KMS-11 (cell line): ENCODE data around the gene RAVER2.
"Not testable (repeated sequence)": the region's sequence is repeated elsewhere in the genome, so short reads cannot be mapped to it uniquely, and the experiment has no call there.

ENCODE experiments used
- H2AFZ ChIP-seq: fragments of 200-600 bp; sonication (generic); 2 replicates; pipeline ENCODE4 v1.6.1; 2016; ENCODE audit warnings: antibody characterized with exemption, mixed run types, low read depth
- H3K27ac ChIP-seq: fragments of 200-600 bp; sonication (generic); 2 replicates; pipeline ENCODE4 v1.6.1; 2016; ENCODE audit warnings: mild to moderate bottlenecking, mixed run types
- H3K27me3 ChIP-seq: fragments of 200-600 bp; sonication (generic); 2 replicates; pipeline ENCODE4 v1.6.1; 2017; ENCODE audit warnings: mild to moderate bottlenecking, low read depth, mixed run types, moderate library complexity; ENCODE audit not compliant: insufficient read depth
- H3K36me3 ChIP-seq: fragments of 200-600 bp; sonication (generic); 2 replicates; pipeline ENCODE4 v1.6.1; 2017; ENCODE audit warnings: mild to moderate bottlenecking, mixed run types; ENCODE audit not compliant: insufficient read depth
- H3K4me1 ChIP-seq: fragments of 200-600 bp; sonication (generic); 2 replicates; pipeline ENCODE4 v1.6.1; 2016; ENCODE audit warnings: mild to moderate bottlenecking, low read depth, mixed run types; ENCODE audit not compliant: poor library complexity, severe bottlenecking
- H3K4me2 ChIP-seq: fragments of 200-600 bp; sonication (generic); 2 replicates; pipeline ENCODE4 v1.7.0; 2016; ENCODE audit warnings: mild to moderate bottlenecking, mixed run types
- H3K4me3 ChIP-seq: fragments of 200-600 bp; sonication (generic); IDR thresholded peaks from 2 replicates; pipeline ENCODE4 v1.6.1; 2017; ENCODE audit warnings: low read depth, low read length, mixed read lengths; ENCODE audit not compliant: insufficient read depth
- H3K79me2 ChIP-seq: fragments of 200-600 bp; sonication (generic); 2 replicates; pipeline ENCODE4 v1.6.1; 2016; ENCODE audit warnings: low read depth, mixed run types; ENCODE audit not compliant: insufficient read depth
- H3K9ac ChIP-seq: fragments of 200-600 bp; sonication (generic); 2 replicates; pipeline ENCODE4 v1.6.1; 2016; ENCODE audit warnings: mild to moderate bottlenecking, mixed run types
- H4K20me1 ChIP-seq: fragments of 200-600 bp; sonication (generic); 2 replicates; pipeline ENCODE4 v1.6.1; 2016; ENCODE audit warnings: mild to moderate bottlenecking, mixed run types; ENCODE audit not compliant: insufficient read depth
- TF ChIP-seq, protein P1 (sequence below): fragments of 200-600 bp; sonication (generic); conservative IDR thresholded peaks from 2 replicates; pipeline ENCODE4 v1.6.1; 2017; ENCODE audit warnings: low read depth, mild to moderate bottlenecking, antibody characterized with exemption, low read length, moderate library complexity, mixed read lengths

Gene RAVER2

GRCh38 chr1:64775113-64775512, 30.2 kb downstream of the RAVER2 start:
- Histone ChIP-seq H3K9ac (no peak overlapping the region), H4K20me1 (no peaks in the 10 kb centered on the region; the same call in 1 of the 2 replicates), H3K36me3 (no peaks in the 10 kb centered on the region), H2AFZ (no peak overlapping the region), H3K27me3 (no peaks in the 10 kb centered on the region), H3K4me3 (no peak overlapping the region), H3K79me2 (no peaks in the 10 kb centered on the region), H3K4me1 (no peaks in the 10 kb centered on the region), H3K27ac (no peak overlapping the region), H3K4me2 (no peak overlapping the region)
- TF ChIP-seq, protein P1, sequence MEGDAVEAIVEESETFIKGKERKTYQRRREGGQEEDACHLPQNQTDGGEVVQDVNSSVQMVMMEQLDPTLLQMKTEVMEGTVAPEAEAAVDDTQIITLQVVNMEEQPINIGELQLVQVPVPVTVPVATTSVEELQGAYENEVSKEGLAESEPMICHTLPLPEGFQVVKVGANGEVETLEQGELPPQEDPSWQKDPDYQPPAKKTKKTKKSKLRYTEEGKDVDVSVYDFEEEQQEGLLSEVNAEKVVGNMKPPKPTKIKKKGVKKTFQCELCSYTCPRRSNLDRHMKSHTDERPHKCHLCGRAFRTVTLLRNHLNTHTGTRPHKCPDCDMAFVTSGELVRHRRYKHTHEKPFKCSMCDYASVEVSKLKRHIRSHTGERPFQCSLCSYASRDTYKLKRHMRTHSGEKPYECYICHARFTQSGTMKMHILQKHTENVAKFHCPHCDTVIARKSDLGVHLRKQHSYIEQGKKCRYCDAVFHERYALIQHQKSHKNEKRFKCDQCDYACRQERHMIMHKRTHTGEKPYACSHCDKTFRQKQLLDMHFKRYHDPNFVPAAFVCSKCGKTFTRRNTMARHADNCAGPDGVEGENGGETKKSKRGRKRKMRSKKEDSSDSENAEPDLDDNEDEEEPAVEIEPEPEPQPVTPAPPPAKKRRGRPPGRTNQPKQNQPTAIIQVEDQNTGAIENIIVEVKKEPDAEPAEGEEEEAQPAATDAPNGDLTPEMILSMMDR = no peak

- H3K9ac ChIP-seq, H2AFZ ChIP-seq, H4K20me1 ChIP-seq, H3K27ac ChIP-seq, H3K27me3 ChIP-seq, H3K4me3 ChIP-seq, H3K4me1 ChIP-seq, H3K4me2 ChIP-seq, H3K36me3 ChIP-seq, H3K79me2 ChIP-seq: not testable (repeated sequence)
These were observed 37.2 kb downstream of the RAVER2 start for GRCh38 chr1:64782044-64782443.

DNA sequence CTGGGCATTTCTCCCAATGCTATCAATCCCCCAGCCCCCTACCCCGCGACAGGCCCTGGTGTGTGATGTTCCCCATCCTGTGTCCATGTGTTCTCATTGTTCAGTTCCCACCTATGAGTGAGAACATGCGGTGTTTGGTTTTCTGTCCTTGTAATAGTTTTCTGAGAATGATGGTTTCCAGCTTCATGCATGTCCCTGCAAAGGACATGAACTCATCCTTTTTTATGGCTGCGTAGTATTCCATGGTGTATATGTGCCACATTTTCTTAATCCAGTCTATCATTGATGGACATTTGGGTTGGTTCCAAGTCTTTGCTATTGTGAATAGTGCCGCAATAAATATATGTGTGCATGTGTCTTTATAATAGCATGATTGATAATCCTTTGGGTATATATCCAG, 38.0 kb downstream of the RAVER2 start:
- not testable (repeated sequence) for H3K4me1 ChIP-seq, H3K4me2 ChIP-seq, H3K79me2 ChIP-seq, H3K27ac ChIP-seq, H2AFZ ChIP-seq, H3K27me3 ChIP-seq, H4K20me1 ChIP-seq, H3K9ac ChIP-seq, H3K4me3 ChIP-seq, H3K36me3 ChIP-seq

DNA sequence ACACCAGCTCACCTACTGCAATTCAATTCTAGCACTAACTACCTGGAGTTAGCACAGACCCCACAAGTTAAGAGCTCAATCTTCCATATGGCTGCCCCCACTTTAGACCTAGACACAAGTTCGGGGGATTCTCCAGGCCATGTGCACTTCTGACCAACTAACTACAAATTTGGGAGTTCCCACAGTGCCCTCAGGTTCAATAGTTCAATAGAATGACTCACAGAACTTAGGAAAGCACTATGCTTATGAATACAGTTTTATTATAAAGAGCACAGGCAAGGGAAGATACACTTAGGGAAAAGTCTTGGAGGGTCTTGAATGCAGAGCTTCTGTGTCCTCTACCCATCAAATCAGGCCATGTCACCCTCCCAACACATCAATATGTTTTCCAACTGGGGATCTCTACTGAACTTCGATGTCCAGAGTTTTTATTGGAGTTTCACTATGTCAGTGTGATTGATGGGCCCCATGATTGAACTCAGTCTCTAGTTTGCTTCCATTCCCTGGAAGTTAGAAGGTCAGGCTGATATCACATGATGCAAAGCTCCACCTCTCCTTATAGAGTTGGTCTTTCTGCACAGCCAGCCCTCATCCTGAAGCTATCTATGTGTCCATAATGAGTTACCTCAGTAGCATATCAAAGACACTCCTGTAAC, 46.1 kb downstream of the RAVER2 start:
- Histone ChIP-seq H2AFZ (no peak overlapping the region), H3K27ac (no peak overlapping the region), H3K4me1 (no peaks in the 10 kb centered on the region), H3K4me3 (no peak overlapping the region), H3K27me3 (no peaks in the 10 kb centered on the region), H3K36me3 (0 out of 2 replicates have a peak, but pooled peaks cover 4% of the 10 kb centered on the region), H3K4me2 (no peak overlapping the region), H3K79me2 (no peaks in the 10 kb centered on the region), H3K9ac (no peak overlapping the region), H4K20me1 (no peaks in the 10 kb centered on the region)
- TF ChIP-seq, protein P1 = no peak

DNA sequence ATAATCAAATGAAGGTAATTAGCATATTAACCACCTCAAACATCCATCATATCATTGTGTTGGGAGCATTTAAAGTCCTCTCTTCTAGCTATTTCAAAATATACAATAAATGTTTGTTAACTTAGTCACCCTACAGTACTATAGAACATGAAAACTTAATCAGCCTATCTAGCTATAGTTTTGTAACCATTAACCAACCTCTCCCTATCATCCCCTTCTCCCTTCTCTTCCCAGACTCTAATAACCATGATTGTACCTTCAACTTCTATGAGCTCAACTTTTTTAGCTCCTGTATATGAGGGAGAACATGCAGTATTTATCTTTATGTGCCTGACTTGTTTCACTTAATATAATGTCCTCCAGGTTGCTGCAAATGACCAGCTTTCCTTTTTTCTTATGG, 54.0 kb downstream of the RAVER2 start:
- no peak overlapping the region for H3K4me2 ChIP-seq
- no peaks in the 10 kb centered on the region for H4K20me1 ChIP-seq
- no peaks in the 10 kb centered on the region for H3K4me1 ChIP-seq
- TF ChIP-seq, protein P1 = no peak
- H3K27me3 ChIP-seq = no peaks in the 10 kb centered on the region
- no peaks in the 10 kb centered on the region for H3K36me3 ChIP-seq
- H3K9ac ChIP-seq = no peak overlapping the region
- no peak overlapping the region for H3K4me3 ChIP-seq
- H3K27ac ChIP-seq = no peak overlapping the region
- H2AFZ ChIP-seq = no peak overlapping the region
- H3K79me2 ChIP-seq = no peaks in the 10 kb centered on the region; the same call in 1 of the 2 replicates
